Measurements from ENCODE around the gene SDK1.

SDK1 gene

DNA sequence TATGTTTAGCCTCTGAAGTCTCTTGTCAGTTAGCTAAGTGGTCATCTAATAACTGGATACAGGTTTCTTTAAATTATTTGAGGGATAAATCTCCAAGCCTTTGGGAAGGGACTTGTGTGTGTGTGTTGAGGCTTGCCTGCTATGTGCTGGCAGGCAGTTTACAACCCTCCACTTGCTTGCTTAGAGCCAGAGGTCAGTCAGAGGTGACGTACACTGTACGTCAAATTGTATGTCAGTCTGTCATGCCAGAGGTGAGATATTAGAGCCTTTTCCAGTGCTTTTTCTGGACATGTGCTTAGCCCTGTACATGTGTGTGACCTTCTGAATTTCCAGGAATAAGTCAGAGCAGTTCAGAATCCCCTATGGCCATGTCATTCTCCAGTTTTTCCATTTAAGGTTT is 438.9 kb downstream of the SDK1 start (continued):
- TF ChIP-seq PRDM1 (tag by site-specific recombination; IDR thresholded peaks at IDR 0.05), result no peak
- TF ChIP-seq ZBTB10 (tag by site-specific recombination; IDR thresholded peaks at IDR 0.05), result no peak
- no peak for TF ChIP-seq ZNF626 (tag by site-specific recombination; IDR thresholded peaks at IDR 0.05)
- TF ChIP-seq MYNN (tag by site-specific recombination; IDR thresholded peaks at IDR 0.05; ENCODE audit: borderline replicate concordance), result no peak
- TF ChIP-seq, protein P1, sequence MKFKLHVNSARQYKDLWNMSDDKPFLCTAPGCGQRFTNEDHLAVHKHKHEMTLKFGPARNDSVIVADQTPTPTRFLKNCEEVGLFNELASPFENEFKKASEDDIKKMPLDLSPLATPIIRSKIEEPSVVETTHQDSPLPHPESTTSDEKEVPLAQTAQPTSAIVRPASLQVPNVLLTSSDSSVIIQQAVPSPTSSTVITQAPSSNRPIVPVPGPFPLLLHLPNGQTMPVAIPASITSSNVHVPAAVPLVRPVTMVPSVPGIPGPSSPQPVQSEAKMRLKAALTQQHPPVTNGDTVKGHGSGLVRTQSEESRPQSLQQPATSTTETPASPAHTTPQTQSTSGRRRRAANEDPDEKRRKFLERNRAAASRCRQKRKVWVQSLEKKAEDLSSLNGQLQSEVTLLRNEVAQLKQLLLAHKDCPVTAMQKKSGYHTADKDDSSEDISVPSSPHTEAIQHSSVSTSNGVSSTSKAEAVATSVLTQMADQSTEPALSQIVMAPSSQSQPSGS (tag by site-specific recombination; IDR thresholded peaks at IDR 0.05; ENCODE audit: low read depth), result no peak
- TF ChIP-seq ZNF670 (tag by site-specific recombination; IDR thresholded peaks at IDR 0.05; ENCODE audit: low read depth), result no peak
- TF ChIP-seq ZBTB48 (tag by site-specific recombination; IDR thresholded peaks at IDR 0.05), result no peak

DNA sequence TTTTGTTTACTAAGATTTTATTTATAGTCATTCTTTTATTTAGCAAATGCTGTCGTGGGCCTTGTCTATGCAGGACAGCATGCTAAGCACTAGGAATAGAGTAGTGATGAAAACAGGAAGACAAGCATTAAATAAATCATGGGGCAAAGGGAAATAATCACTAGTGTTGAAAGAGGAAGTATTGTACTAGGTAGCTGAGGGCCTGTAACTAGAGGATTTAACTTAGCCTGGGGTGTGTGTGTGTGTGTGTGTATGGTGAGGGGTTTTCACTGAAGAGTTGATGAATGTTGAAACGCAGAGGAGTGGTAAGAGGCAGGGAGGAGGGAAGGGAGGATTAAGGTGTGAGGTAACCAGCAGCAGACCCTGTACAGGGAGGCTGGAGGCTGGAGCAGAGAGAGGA is 446.4 kb downstream of the SDK1 start:
- POLR2A ChIA-PET, result no interaction called here

GRCh38 chr7:3748389-3748788 is 447.3 kb downstream of the SDK1 start:
- ChIA-PET CTCF (no interaction called here), POLR2A (no interaction called here)
- TF ChIP-seq ZNF580 (tag by site-specific recombination; IDR thresholded peaks at IDR 0.05) (no peak), ZNF596 (tag by site-specific recombination; IDR thresholded peaks at IDR 0.05) (no peak), ZNF114 (tag by site-specific recombination; IDR thresholded peaks at IDR 0.05) (no peak)
- TF ChIP-seq, protein P2, sequence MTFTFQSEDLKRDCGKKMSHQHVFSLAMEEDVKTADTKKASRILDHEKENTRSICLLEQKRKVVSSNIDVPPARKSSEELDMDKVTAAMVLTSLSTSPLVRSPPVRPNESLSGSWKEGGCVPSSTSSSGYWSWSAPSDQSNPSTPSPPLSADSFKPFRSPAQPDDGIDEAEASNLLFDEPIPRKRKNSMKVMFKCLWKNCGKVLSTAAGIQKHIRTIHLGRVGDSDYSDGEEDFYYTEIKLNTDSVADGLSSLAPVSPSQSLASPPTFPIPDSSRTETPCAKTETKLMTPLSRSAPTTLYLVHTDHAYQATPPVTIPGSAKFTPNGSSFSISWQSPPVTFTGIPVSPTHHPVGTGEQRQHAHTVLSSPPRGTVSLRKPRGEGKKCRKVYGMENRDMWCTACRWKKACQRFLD (tag by site-specific recombination; IDR thresholded peaks at IDR 0.05), result no peak
- H3K9me3 ChIP-seq (ENCODE audit: control insufficient read depth, insufficient read depth, low read depth, low read length), result no peaks in the 10 kb centered on the region
- no peak overlapping the region for H3K27ac ChIP-seq (ENCODE audit: extremely low read depth, low read depth, low read length)
- no peaks in the 10 kb centered on the region for H3K36me3 ChIP-seq (ENCODE audit: control insufficient read depth in 2 of 2, insufficient read depth in 1 of 2, low read length in 2 of 2)
- H3K4me1 ChIP-seq (ENCODE audit: control insufficient read depth, insufficient read depth, low read length), result no peaks in the 10 kb centered on the region
- no peak overlapping the region for H3K4me3 ChIP-seq (ENCODE audit: low read depth, low read length)

More for the DNA sequence above, 446.4 kb downstream of the SDK1 start:
- Histone ChIP-seq H3K4me1 (ENCODE audit: control insufficient read depth, insufficient read depth, low read length) (no peaks in the 10 kb centered on the region), H3K9me3 (ENCODE audit: control insufficient read depth, insufficient read depth, low read depth, low read length) (no peaks in the 10 kb centered on the region), H3K27ac (ENCODE audit: extremely low read depth, low read depth, low read length) (no peak overlapping the region), H3K4me3 (ENCODE audit: low read depth, low read length) (no peak overlapping the region), H3K36me3 (ENCODE audit: control insufficient read depth in 2 of 2, insufficient read depth in 1 of 2, low read length in 2 of 2) (no peaks in the 10 kb centered on the region)
- CTCF ChIA-PET, result no interaction called here
- no peak for TF ChIP-seq OVOL3 (tag by site-specific recombination; IDR thresholded peaks at IDR 0.05)
- TF ChIP-seq, protein P3, sequence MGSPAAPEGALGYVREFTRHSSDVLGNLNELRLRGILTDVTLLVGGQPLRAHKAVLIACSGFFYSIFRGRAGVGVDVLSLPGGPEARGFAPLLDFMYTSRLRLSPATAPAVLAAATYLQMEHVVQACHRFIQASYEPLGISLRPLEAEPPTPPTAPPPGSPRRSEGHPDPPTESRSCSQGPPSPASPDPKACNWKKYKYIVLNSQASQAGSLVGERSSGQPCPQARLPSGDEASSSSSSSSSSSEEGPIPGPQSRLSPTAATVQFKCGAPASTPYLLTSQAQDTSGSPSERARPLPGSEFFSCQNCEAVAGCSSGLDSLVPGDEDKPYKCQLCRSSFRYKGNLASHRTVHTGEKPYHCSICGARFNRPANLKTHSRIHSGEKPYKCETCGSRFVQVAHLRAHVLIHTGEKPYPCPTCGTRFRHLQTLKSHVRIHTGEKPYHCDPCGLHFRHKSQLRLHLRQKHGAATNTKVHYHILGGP (tag by site-specific recombination; IDR thresholded peaks at IDR 0.05), result no peak
- no peak for TF ChIP-seq ZNF184 (tag by site-specific recombination; IDR thresholded peaks at IDR 0.05)
- no peak for TF ChIP-seq ZNF404 (tag by site-specific recombination; IDR thresholded peaks at IDR 0.05)
- TF ChIP-seq MEIS1 (CRISPR knock-in tag; IDR thresholded peaks at IDR 0.05; ENCODE audit: borderline replicate concordance), result no peak

All from HEK293 (cell line).